HepG2 (cell line): ENCODE data around the gene GPT2. TPM values are rescaled to one million over a fixed set of nuclear protein-coding genes. Genes with fewer than 3 reads are reported as not detected.

Experiments used
- ARHGAP35 ChIP-seq: sonication (generic); formaldehyde crosslinking; IDR thresholded peaks from 2 replicates; pipeline ENCODE4 v1.9.0; 2022; ENCODE audit warnings: mild to moderate bottlenecking, inconsistent platforms, moderate library complexity, missing genetic modification reagents, borderline replicate concordance
- CBX2 ChIP-seq, 2 experiments: fragments of 200-600 bp in 1 of 2; sonication (generic); formaldehyde crosslinking in 1 of 2; IDR thresholded peaks; 2 replicates each; pipeline versions ENCODE4 v1.7.0 to v1.8.1; 2018 to 2022; ENCODE audit warnings: low read depth in 2 of 2, low read length in 1 of 2, mild to moderate bottlenecking in 1 of 2, missing genetic modification reagents in 1 of 2
- HDAC2 ChIP-seq: sonication (generic); formaldehyde crosslinking; IDR thresholded peaks from 2 replicates; pipeline ENCODE4 v1.4.0; 2020; ENCODE audit warnings: missing genetic modification reagents
- IKZF1 ChIP-seq: fragments of 450-650 bp; IDR thresholded peaks from 2 replicates; pipeline ENCODE4 v1.7.1; 2016
- KLF11 ChIP-seq: IDR thresholded peaks from 2 replicates; pipeline ENCODE4 v1.6.1; 2016; ENCODE audit warnings: missing compliant biosample characterization
- STAG1 ChIP-seq: sonication (generic); formaldehyde crosslinking; IDR thresholded peaks from 2 replicates; pipeline ENCODE4 v1.4.0; 2020; ENCODE audit warnings: missing genetic modification reagents
- ZFP62 ChIP-seq: sonication (generic); formaldehyde crosslinking; IDR thresholded peaks from 2 replicates; pipeline ENCODE4 v1.4.0; 2020; ENCODE audit warnings: missing genetic modification reagents
- ZNF10 ChIP-seq: sonication (generic); formaldehyde crosslinking; IDR thresholded peaks from 2 replicates; pipeline ENCODE4 v1.4.0; 2020; ENCODE audit warnings: mild to moderate bottlenecking, low read depth, missing genetic modification reagents, borderline replicate concordance
- ZNF235 ChIP-seq: sonication (generic); formaldehyde crosslinking; IDR thresholded peaks from 2 replicates; pipeline ENCODE4 v1.8.1; 2023; ENCODE audit warnings: mild to moderate bottlenecking, missing genetic modification reagents, borderline replicate concordance
- ZNF747 ChIP-seq: sonication (generic); formaldehyde crosslinking; IDR thresholded peaks from 2 replicates; pipeline ENCODE4 v1.8.1; 2023; ENCODE audit warnings: missing genetic modification reagents, mild to moderate bottlenecking, borderline replicate concordance
- ZNF782 ChIP-seq: sonication (generic); formaldehyde crosslinking; IDR thresholded peaks from 2 replicates; pipeline ENCODE4 v1.4.0; 2020; ENCODE audit warnings: missing genetic modification reagents, mild to moderate bottlenecking, borderline replicate concordance
- ZNF792 ChIP-seq: IDR thresholded peaks from 2 replicates; pipeline ENCODE4 v1.6.1; 2016
- ZNF839 ChIP-seq: sonication (generic); formaldehyde crosslinking; IDR thresholded peaks from 2 replicates; pipeline ENCODE4 v1.4.0; 2020; ENCODE audit warnings: missing genetic modification reagents, mild to moderate bottlenecking, borderline replicate concordance
- polyA plus RNA-seq, 8 experiments: library from polyadenylated mRNA; depleted of rRNA in 3 of 8; stranded (reverse) in 7 of 8; unstranded in 1 of 8; fragments of >200 nt; fragmentation: Illumina TruSeq in 4 of 8; extraction: Trizol in 4 of 8; gene quantifications; 2 replicates each; pipeline versions ENCODE4 v1.2.1 to v1.2.3, GENCODE V29; 2011 to 2016; ENCODE audit warnings: low read depth in 4 of 8, missing spikeins in 1 of 8, mixed read lengths in 1 of 8; ENCODE audit not compliant: insufficient read depth in 1 of 8
- total RNA-seq, 5 experiments: library from RNA; depleted of rRNA; stranded (reverse); fragments of >200 nt; fragmentation: Illumina TruSeq; extraction: Trizol; gene quantifications; 2 replicates each; pipeline ENCODE4 v1.2.3, GENCODE V29; 2016; ENCODE audit warnings: low read depth in 1 of 5
- TF ChIP-seq, protein P1 (sequence below): IDR thresholded peaks from 2 replicates; pipeline ENCODE4 v1.6.1; 2016; ENCODE audit warnings: missing compliant biosample characterization, missing genetic modification reagents, borderline replicate concordance
- TF ChIP-seq, protein P2 (sequence below): sonication (generic); formaldehyde crosslinking; IDR thresholded peaks from 2 replicates; pipeline ENCODE4 v1.5.0; 2020; ENCODE audit warnings: mild to moderate bottlenecking, missing genetic modification reagents, moderate library complexity
- TF ChIP-seq, protein P3 (sequence below): sonication (generic); formaldehyde crosslinking; IDR thresholded peaks from 2 replicates; pipeline ENCODE4 v1.4.0; 2020; ENCODE audit warnings: mild to moderate bottlenecking, missing genetic modification reagents, borderline replicate concordance
- TF ChIP-seq, protein P4 (sequence below): sonication (generic); formaldehyde crosslinking; conservative IDR thresholded peaks from 2 replicates; pipeline ENCODE4 v1.8.0; 2022; ENCODE audit warnings: low read depth, missing genetic modification reagents

GPT2 gene
- total and polyA plus RNA-seq, 2 of the 13 experiments (the other 11 are each of a cell fraction or from before 2014, with no cell fraction given): 138 to 267 TPM

DNA sequence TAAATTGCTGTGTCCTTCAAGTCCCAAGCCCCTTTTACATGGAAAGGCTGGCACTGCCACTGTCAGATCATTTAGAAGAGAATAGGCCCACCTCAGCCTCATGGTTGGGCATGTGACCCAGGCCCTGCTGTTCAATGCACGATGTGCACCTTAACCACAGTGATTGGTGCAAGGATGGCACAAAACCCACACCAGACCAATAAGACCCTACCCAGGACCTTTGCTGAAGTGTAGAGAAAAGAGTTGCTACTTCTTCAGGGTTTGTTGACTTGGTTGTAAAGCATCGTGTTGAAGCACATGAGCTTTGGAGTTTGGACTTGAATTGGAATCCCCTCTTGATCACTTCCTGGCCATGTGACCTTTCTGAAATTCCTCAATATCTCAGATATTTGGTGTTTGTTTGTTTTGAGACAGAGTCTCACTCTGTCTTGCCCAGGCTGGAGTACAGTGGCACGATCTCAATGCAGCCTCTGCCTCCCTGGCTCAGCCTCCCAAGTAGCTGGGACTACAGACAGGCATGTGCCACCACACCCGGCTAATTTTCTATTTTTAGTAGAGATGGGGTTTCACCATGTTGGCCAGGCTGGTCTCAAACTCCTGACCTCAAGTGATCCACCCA, 64.5 kb downstream of the GPT2 start (continued):
- peak; percentile 53 for TF ChIP-seq HDAC2 (CRISPR knock-in tag)
- no peak for TF ChIP-seq ZNF235 (CRISPR knock-in tag)
- no peak for TF ChIP-seq KLF11 (CRISPR knock-in tag)
- TF ChIP-seq ZNF839: no peak
- TF ChIP-seq ZNF10: no peak
- TF ChIP-seq ZNF782: no peak
- no peak for TF ChIP-seq ZNF792
- TF ChIP-seq, protein P1, sequence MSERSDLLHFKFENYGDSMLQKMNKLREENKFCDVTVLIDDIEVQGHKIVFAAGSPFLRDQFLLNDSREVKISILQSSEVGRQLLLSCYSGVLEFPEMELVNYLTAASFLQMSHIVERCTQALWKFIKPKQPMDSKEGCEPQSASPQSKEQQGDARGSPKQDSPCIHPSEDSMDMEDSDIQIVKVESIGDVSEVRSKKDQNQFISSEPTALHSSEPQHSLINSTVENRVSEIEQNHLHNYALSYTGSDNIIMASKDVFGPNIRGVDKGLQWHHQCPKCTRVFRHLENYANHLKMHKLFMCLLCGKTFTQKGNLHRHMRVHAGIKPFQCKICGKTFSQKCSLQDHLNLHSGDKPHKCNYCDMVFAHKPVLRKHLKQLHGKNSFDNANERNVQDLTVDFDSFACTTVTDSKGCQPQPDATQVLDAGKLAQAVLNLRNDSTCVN: no peak; the same call in 1 of the 2 replicates
- TF ChIP-seq STAG1: no peak
- no peak for TF ChIP-seq CBX2 (IDR thresholded peaks at IDR 0.05; ENCODE audit: low read depth, low read length)
- TF ChIP-seq CBX2 (CRISPR knock-in tag; IDR thresholded peaks at IDR 0.05; ENCODE audit: low read depth): no peak
- TF ChIP-seq, protein P2, sequence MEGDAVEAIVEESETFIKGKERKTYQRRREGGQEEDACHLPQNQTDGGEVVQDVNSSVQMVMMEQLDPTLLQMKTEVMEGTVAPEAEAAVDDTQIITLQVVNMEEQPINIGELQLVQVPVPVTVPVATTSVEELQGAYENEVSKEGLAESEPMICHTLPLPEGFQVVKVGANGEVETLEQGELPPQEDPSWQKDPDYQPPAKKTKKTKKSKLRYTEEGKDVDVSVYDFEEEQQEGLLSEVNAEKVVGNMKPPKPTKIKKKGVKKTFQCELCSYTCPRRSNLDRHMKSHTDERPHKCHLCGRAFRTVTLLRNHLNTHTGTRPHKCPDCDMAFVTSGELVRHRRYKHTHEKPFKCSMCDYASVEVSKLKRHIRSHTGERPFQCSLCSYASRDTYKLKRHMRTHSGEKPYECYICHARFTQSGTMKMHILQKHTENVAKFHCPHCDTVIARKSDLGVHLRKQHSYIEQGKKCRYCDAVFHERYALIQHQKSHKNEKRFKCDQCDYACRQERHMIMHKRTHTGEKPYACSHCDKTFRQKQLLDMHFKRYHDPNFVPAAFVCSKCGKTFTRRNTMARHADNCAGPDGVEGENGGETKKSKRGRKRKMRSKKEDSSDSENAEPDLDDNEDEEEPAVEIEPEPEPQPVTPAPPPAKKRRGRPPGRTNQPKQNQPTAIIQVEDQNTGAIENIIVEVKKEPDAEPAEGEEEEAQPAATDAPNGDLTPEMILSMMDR (CRISPR knock-in tag): no peak
- TF ChIP-seq IKZF1: no peak
- no peak for TF ChIP-seq ARHGAP35 (CRISPR knock-in tag)
- TF ChIP-seq, protein P3, sequence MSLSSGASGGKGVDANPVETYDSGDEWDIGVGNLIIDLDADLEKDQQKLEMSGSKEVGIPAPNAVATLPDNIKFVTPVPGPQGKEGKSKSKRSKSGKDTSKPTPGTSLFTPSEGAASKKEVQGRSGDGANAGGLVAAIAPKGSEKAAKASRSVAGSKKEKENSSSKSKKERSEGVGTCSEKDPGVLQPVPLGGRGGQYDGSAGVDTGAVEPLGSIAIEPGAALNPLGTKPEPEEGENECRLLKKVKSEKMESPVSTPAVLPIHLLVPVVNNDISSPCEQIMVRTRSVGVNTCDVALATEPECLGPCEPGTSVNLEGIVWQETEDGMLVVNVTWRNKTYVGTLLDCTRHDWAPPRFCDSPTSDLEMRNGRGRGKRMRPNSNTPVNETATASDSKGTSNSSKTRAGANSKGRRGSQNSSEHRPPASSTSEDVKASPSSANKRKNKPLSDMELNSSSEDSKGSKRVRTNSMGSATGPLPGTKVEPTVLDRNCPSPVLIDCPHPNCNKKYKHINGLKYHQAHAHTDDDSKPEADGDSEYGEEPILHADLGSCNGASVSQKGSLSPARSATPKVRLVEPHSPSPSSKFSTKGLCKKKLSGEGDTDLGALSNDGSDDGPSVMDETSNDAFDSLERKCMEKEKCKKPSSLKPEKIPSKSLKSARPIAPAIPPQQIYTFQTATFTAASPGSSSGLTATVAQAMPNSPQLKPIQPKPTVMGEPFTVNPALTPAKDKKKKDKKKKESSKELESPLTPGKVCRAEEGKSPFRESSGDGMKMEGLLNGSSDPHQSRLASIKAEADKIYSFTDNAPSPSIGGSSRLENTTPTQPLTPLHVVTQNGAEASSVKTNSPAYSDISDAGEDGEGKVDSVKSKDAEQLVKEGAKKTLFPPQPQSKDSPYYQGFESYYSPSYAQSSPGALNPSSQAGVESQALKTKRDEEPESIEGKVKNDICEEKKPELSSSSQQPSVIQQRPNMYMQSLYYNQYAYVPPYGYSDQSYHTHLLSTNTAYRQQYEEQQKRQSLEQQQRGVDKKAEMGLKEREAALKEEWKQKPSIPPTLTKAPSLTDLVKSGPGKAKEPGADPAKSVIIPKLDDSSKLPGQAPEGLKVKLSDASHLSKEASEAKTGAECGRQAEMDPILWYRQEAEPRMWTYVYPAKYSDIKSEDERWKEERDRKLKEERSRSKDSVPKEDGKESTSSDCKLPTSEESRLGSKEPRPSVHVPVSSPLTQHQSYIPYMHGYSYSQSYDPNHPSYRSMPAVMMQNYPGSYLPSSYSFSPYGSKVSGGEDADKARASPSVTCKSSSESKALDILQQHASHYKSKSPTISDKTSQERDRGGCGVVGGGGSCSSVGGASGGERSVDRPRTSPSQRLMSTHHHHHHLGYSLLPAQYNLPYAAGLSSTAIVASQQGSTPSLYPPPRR (CRISPR knock-in tag): peak; percentile 36; the same call in 1 of the 2 replicates
- no peak for TF ChIP-seq ZFP62 (CRISPR knock-in tag)
- TF ChIP-seq, protein P4, sequence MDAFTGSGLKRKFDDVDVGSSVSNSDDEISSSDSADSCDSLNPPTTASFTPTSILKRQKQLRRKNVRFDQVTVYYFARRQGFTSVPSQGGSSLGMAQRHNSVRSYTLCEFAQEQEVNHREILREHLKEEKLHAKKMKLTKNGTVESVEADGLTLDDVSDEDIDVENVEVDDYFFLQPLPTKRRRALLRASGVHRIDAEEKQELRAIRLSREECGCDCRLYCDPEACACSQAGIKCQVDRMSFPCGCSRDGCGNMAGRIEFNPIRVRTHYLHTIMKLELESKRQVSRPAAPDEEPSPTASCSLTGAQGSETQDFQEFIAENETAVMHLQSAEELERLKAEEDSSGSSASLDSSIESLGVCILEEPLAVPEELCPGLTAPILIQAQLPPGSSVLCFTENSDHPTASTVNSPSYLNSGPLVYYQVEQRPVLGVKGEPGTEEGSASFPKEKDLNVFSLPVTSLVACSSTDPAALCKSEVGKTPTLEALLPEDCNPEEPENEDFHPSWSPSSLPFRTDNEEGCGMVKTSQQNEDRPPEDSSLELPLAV (CRISPR knock-in tag): no peak
- TF ChIP-seq ZNF747 (CRISPR knock-in tag): no peak
